AG04450 (cell line): ENCODE results near the gene DEDD2. TPM values are rescaled to one million over a fixed set of nuclear protein-coding genes. Genes with fewer than 3 reads are reported as not detected.

ENCODE experiments used
- CTCF ChIA-PET: fragments of 300-600, 350-600 bp; formaldehyde crosslinking; extraction: SDS; loops from one replicate; lab custom pipeline; 2022; ENCODE audit warnings: antibody characterized with exemption, inconsistent platforms; lab: Charles Lee
- POLR2A ChIA-PET: fragments of 350-600 bp; formaldehyde crosslinking; extraction: SDS; loops from one replicate; lab custom pipeline; 2021; ENCODE audit warnings: antibody characterized with exemption, inconsistent platforms; lab: Yijun Ruan, JAX
- DNase-seq: peaks from one replicate; pipeline ENCODE4 v3.0.0-alpha.2; 2011; ENCODE audit warnings: low read depth, low spot score
- H3K27ac ChIP-seq: one replicate; pipeline ENCODE4 v1.5.1; 2012; ENCODE audit warnings: low read depth, low read length, control low read depth
- H3K27me3 ChIP-seq: one replicate; pipeline ENCODE4 v1.6.0; 2012; ENCODE audit warnings: low read length; ENCODE audit not compliant: control insufficient read depth, insufficient read depth
- H3K4me3 ChIP-seq: 2 replicates; pipeline ENCODE4 v1.5.1; 2011; ENCODE audit warnings: mild to moderate bottlenecking, low read depth, low read length, control low read depth
- H3K9me3 ChIP-seq: 2 replicates; pipeline ENCODE4 v1.5.1; 2012; ENCODE audit warnings: low read length; ENCODE audit not compliant: control insufficient read depth, insufficient read depth
- CTCF ChIP-seq: IDR thresholded peaks from 2 replicates; pipeline ENCODE4 v1.5.1; 2011; ENCODE audit warnings: low read depth, low read length, control low read depth, inconsistent platforms
- polyA plus RNA-seq: library from polyadenylated mRNA; depleted of rRNA; stranded (reverse); fragments of >200 nt; gene quantifications from 2 replicates; pipeline ENCODE4 v1.2.3, GENCODE V29; 2011

DEDD2 gene
- polyA plus RNA-seq, 1 experiment: 11.8 TPM

- no peak for TF ChIP-seq CTCF
- CTCF ChIA-PET: no interaction called here
- POLR2A ChIA-PET: no interaction called here
- no peaks in the 10 kb centered on the region for H3K9me3 ChIP-seq
- no peak for DNase-seq
- no peak overlapping the region for H3K27ac ChIP-seq
- H3K4me3 ChIP-seq: no peak overlapping the region
- no peaks in the 10 kb centered on the region for H3K27me3 ChIP-seq
Measured at GRCh38 chr19:42203700-42204099, 13.8 kb downstream of the DEDD2 start.

DNA sequence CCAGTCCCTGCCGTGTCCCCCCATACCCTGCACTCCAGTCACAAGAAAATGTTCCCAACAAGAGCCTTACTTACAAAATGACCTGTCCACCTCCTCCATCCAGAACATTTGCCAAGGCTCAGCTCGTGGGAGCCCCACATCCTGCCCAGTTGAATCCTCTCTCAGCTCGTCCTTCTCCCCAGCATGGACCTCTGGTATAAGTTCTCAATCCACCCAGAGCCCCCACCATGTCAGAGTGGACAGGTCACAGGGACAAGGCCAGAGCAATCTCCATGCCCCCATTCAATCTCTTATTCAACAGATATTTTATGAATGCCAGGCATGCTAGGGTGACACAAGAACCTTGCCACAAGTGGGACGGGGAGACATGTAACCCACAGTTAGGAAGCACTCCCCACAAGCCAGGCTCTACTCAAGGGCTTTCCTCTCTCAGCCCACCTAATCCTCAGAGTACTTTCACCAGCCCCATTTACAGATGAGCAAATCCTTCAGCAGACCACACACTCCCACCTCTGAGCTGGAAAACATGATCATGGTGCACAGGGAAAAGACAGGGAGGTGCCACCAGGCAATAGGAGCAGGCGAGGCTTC, 15.1 kb downstream of the DEDD2 start:
- Histone ChIP-seq H3K9me3 (no peaks in the 10 kb centered on the region), H3K27ac (no peak overlapping the region), H3K4me3 (no peak overlapping the region), H3K27me3 (no peaks in the 10 kb centered on the region)
- no peak for DNase-seq
- ChIA-PET CTCF (interaction anchor here (0.7 kb wide), 1 partner anchor 26 kb away, joined by 3 read pairs; no protein-coding TSS in a partner anchor), POLR2A (no interaction called here)
- no peak for TF ChIP-seq CTCF

- no peak overlapping the region for H3K27ac ChIP-seq
- no peak overlapping the region for H3K4me3 ChIP-seq
- CTCF ChIA-PET: no interaction called here
- peaks cover under 1% of the 10 kb centered on the region; the same call in 1 of the 2 replicates for H3K9me3 ChIP-seq
- TF ChIP-seq CTCF: no peak
- POLR2A ChIA-PET: no interaction called here
- no peak for DNase-seq
- no peaks in the 10 kb centered on the region for H3K27me3 ChIP-seq
Measured at GRCh38 chr19:42201489-42202289, 15.8 kb downstream of the DEDD2 start.

DNA sequence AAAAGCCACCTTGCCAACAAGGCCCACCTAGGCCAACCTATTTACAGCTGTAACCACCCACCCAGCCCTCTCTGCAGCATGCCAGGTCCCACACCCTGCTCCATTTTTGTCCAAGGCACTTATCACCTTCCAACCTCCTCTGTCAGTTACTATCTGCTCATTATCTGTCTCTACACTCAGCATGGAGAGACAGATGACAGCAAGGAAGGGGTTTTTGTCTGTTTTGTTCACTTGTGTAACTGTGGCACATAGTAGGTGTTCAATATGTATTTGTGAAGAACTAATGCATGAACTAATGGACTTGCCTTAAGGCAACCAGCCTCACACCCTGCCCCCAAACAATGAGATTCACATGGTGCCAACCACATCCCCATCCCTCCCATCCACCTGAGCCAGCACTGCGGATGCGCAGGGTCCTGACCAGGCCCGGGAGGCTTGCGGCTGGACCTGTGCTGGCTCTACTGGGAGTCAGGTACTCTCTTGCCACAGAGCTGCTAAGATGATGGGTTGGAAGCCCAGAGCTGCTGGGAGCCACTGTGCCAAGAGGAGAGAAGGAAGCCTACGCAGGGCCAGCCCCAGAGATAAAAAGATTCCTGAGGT, 17.3 kb downstream of the DEDD2 start:
- Histone ChIP-seq H3K4me3 (no peak overlapping the region), H3K27ac (no peak overlapping the region), H3K9me3 (peaks cover 4% of the 10 kb centered on the region; the same call in 1 of the 2 replicates), H3K27me3 (no peaks in the 10 kb centered on the region)
- DNase-seq: no peak
- ChIA-PET POLR2A (no interaction called here), CTCF (no interaction called here)
- no peak for TF ChIP-seq CTCF
